ENCODE results near the gene MAL. TPM values are rescaled to one million over a fixed set of nuclear protein-coding genes. Genes with fewer than 3 reads are reported as not detected.

The MAL gene
- total and polyA plus RNA-seq, 2 of the 8 experiments (the other 6 are each of a cell fraction or from before 2014, with no cell fraction given), result not detected

- no peak for TF ChIP-seq CHD7 (IDR thresholded peaks at IDR 0.05; ENCODE audit: insufficient replicate concordance, low read length)
- TF ChIP-seq SUZ12 (IDR thresholded peaks at IDR 0.05; ENCODE audit: low read length), result no peak
- TF ChIP-seq TAF1 (IDR thresholded peaks at IDR 0.05; ENCODE audit: low read depth, low read length), result no peak
Observed at GRCh38 chr2:94979406-94980375, 45.8 kb upstream of the MAL start (continued).

Measured in H1 (cell line).